Activated CD4-positive, alpha-beta T cell treated with anti-CD3 and anti-CD28 coated beads, Interleukin-2, amount 10 ng/mL, durations not matched to agents 7 days and 5 days (primary cell): ENCODE results near the gene ESR1. TPM values are rescaled to one million over a fixed set of nuclear protein-coding genes. Genes with fewer than 3 reads are reported as not detected.

Experiments
- CTCF ChIA-PET: fragments of 350-600 bp; sonication (Branson Sonifier 250); formaldehyde crosslinking; loops from one replicate; lab custom pipeline; 2021; ENCODE audit warnings: antibody characterized with exemption; lab: Charles Lee
- POLR2A ChIA-PET: fragments of 350-600 bp; sonication (Branson Sonifier 250); formaldehyde crosslinking; loops from one replicate; lab custom pipeline; 2021; ENCODE audit warnings: antibody characterized with exemption; lab: Charles Lee
- DNase-seq: peaks from one replicate; pipeline ENCODE4 v3.0.0-alpha.2; 2020
- H3K27ac Mint-ChIP-seq: one replicate; pipeline ENCODE4 v1.8.0; 2021; ENCODE audit warnings: mild to moderate bottlenecking, moderate library complexity, mixed read lengths
- H3K27me3 Mint-ChIP-seq: one replicate; pipeline ENCODE4 v1.8.0; 2021; ENCODE audit warnings: mixed read lengths
- H3K36me3 Mint-ChIP-seq: one replicate; pipeline ENCODE4 v1.8.0; 2021; ENCODE audit warnings: low read depth, mixed read lengths
- H3K4me1 Mint-ChIP-seq: one replicate; pipeline ENCODE4 v1.8.0; 2021; ENCODE audit warnings: mixed read lengths
- H3K4me3 Mint-ChIP-seq: one replicate; pipeline ENCODE4 v1.8.0; 2021; ENCODE audit warnings: mild to moderate bottlenecking, moderate library complexity, mixed read lengths
- H3K9me3 Mint-ChIP-seq: one replicate; pipeline ENCODE4 v1.8.0; 2021; ENCODE audit warnings: mixed read lengths
- total RNA-seq, 2 experiments: library from RNA; stranded (reverse); gene quantifications; one replicate each; pipeline ENCODE4 v1.2.3, GENCODE V29; 2021

Gene ESR1
- total RNA-seq, 2 experiments from 2014 or later: 1.00 to 2.2 TPM

DNA sequence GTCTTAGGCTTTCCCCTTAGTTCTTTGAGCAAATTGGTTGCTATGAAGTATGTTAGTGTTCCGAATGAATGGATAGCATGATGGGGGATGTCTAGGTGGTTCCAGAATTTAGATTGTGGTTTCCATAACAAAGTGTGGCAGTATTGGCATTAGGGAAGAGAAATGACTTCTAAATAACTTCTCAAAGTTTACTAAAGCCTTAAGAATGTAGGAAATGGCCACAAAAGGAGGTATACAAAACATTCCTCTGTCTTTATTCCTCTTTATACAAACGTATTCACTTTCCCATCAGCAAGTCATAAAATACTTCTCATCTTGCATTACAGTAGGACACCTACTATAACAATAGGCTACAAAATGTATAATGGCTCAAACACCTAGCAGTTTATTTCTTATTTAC lies 279.6 kb downstream of the ESR1 start:
- no peak overlapping the region for H3K27ac Mint-ChIP-seq
- ChIA-PET CTCF (no interaction called here), POLR2A (no interaction called here)
- DNase-seq: no peak
- no peak overlapping the region for H3K4me3 Mint-ChIP-seq
- peaks cover 5% of the 10 kb centered on the region for H3K27me3 Mint-ChIP-seq
- H3K4me1 Mint-ChIP-seq: no peaks in the 10 kb centered on the region
- H3K36me3 Mint-ChIP-seq: no peaks in the 10 kb centered on the region
- H3K9me3 Mint-ChIP-seq: peaks cover 4% of the 10 kb centered on the region

DNA sequence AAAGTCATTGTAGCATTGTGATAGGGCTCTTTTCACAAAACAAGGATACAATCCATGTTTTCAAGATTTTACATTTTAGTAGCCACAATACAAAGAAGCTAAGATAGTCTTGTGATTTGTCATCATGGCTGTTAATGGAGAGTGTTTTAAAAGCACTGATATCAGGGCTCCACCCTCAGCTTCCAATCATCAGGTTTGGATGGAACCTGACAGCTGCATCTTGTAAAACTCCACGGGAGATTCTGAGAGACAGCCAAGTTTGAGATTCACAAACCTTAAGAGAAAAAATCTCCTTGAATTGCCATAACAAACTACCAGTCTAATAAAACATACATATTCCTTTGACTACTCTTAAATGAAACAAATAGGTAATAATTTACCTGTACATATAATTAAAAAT lies 280.2 kb downstream of the ESR1 start:
- Mint-ChIP-seq H3K4me1 (no peaks in the 10 kb centered on the region), H3K36me3 (no peaks in the 10 kb centered on the region), H3K4me3 (no peak overlapping the region), H3K9me3 (no peaks in the 10 kb centered on the region), H3K27ac (no peak overlapping the region), H3K27me3 (peaks cover 5% of the 10 kb centered on the region)
- DNase-seq: no peak
- CTCF ChIA-PET: no interaction called here
- POLR2A ChIA-PET: no interaction called here

DNA sequence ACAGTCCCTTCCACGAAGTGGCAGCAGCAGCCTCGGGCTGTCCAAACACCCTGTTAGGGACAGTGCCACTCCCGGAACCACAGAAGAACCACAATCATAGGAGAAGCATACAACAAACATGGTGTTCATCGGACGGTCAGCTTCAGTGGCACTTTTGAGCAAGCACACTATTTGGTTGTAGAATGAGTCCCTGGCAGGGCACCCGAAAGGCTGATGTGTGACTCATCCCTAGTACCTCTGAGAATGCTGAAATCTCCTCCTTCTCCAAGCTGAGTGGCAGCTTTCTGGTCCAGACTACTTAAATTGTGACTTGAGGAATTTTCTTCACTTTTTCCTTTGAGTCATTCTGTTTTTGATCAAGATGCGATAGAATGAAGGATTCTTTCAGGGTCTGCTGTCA lies 282.5 kb downstream of the ESR1 start:
- ChIA-PET CTCF (interaction anchor here (1.1 kb wide), 1 partner anchor 10 kb away, joined by 3 read pairs; no protein-coding TSS in a partner anchor), POLR2A (no interaction called here)
- peaks cover 1% of the 10 kb centered on the region for H3K27me3 Mint-ChIP-seq
- H3K4me3 Mint-ChIP-seq: no peak overlapping the region
- H3K4me1 Mint-ChIP-seq: no peaks in the 10 kb centered on the region
- no peak overlapping the region for H3K27ac Mint-ChIP-seq
- no peaks in the 10 kb centered on the region for H3K36me3 Mint-ChIP-seq
- H3K9me3 Mint-ChIP-seq: no peaks in the 10 kb centered on the region
- DNase-seq: no peak

DNA sequence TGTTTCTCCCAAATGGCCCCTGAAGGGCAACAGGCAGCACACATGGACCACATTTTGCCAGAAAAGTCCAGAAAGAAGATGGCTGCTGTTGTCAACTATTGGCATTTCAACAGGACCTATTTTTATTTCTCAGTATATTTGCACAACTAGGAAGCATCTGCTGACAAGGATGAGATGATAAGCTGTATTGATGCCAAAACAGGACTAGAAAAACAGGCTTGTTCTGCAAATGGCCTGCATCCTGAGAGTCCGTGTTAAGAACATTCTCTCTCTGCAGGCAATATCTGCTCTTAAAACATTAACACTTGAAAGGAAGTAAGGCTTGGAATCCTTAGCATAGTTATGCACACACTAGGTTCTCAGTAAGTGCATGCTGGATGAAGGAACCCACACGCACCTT lies 283.7 kb downstream of the ESR1 start:
- Mint-ChIP-seq H3K4me1 (no peaks in the 10 kb centered on the region), H3K36me3 (no peaks in the 10 kb centered on the region), H3K4me3 (no peak overlapping the region), H3K9me3 (no peaks in the 10 kb centered on the region), H3K27ac (no peak overlapping the region), H3K27me3 (peaks cover 1% of the 10 kb centered on the region)
- CTCF ChIA-PET: no interaction called here
- no peak for DNase-seq
- POLR2A ChIA-PET: no interaction called here

DNA sequence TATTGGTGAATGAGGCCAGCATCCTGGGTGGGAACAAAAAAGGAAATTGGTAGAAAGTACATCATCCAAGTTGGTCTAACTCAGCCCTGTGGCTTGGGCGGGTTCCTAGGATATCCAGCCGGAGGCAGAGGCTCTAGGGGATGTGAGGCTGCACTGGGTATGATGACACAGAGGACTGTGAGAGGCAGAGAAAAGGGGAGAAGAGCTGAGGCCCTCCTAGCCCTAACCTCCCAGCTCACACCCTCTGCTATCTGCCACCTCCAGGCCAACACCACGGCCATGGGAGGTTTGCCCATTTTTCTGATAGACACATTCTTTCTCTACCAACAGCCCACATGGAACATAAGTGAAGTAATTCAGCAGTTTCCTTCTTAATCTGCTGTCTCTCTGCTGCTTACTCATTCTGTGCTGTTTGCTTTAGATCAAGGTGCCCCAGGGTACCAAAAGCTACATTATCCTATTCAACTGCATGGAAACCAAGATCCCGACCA lies 284.4 kb downstream of the ESR1 start:
- Mint-ChIP-seq H3K4me3 (no peak overlapping the region), H3K27me3 (peaks cover 1% of the 10 kb centered on the region), H3K27ac (no peak overlapping the region), H3K36me3 (no peaks in the 10 kb centered on the region), H3K4me1 (no peaks in the 10 kb centered on the region), H3K9me3 (no peaks in the 10 kb centered on the region)
- no peak for DNase-seq
- ChIA-PET CTCF (no interaction called here), POLR2A (no interaction called here)

DNA sequence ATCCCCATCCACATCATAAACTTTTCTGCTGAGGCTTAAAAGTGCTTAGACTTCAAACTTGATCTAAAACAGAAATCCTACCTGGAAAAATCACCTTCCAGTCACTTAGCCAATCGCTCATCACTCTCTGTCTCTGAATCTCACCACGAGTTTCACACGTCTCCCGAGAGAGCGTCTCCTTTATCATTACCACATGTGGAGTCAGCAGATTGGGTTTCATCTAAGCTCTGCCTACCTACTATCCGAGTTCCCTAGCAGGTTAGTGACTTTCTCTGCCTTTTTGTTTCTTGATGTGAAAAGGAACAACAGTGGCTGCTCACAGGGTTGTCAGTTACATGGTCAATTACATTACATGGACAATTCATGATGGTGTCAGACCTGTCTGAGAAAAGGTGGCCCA lies 286.2 kb downstream of the ESR1 start:
- H3K9me3 Mint-ChIP-seq: no peaks in the 10 kb centered on the region
- no peak overlapping the region for H3K27ac Mint-ChIP-seq
- ChIA-PET POLR2A (no interaction called here), CTCF (no interaction called here)
- no peak for DNase-seq
- no peak overlapping the region for H3K4me3 Mint-ChIP-seq
- no peaks in the 10 kb centered on the region for H3K4me1 Mint-ChIP-seq
- no peaks in the 10 kb centered on the region for H3K27me3 Mint-ChIP-seq
- H3K36me3 Mint-ChIP-seq: no peaks in the 10 kb centered on the region

DNA sequence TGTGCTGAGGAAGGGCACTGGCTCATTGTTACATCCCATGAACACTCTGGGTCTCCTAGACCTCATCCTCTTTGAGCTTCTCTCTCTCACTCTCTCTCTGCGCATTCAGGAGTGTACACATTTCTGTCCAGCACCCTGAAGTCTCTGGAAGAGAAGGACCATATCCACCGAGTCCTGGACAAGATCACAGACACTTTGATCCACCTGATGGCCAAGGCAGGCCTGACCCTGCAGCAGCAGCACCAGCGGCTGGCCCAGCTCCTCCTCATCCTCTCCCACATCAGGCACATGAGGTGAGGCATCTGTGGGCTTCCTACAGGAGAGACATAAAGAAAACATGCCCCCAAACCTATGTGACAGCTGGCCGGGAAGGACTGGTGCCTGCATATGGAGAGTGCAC lies 286.8 kb downstream of the ESR1 start:
- Mint-ChIP-seq H3K4me3 (no peak overlapping the region), H3K27me3 (no peaks in the 10 kb centered on the region), H3K36me3 (no peaks in the 10 kb centered on the region), H3K27ac (no peak overlapping the region), H3K4me1 (no peaks in the 10 kb centered on the region), H3K9me3 (no peaks in the 10 kb centered on the region)
- CTCF ChIA-PET: no interaction called here
- DNase-seq: no peak
- POLR2A ChIA-PET: no interaction called here

DNA sequence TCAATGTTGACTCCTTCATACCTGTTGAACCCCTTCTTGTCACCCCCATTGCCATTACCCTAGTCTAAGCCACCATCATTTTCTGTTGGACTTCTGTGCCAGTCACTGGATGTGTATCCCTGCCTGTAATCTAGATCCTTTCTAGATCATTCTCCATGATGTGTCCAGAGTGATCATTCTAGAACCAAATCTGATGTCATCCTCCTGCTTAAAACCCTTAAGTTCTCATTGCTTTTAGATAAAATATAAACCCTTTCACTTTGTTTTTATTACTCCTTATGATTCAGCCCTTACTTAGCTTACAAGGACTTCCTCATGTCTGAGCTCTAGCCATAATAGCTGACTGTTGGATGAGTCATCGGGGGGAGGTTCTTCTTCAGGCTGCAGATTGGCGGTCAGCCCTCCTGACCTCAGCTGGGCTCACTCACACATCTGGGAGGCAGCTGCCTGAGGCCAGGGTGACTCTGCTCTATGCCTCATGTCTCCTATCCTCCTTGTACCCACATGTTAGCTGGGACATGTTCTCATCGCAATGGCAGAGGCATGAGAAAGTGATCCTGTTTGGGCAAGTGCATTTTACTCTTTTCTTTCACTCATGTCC lies 287.6 kb downstream of the ESR1 start:
- Mint-ChIP-seq H3K27ac (no peak overlapping the region), H3K9me3 (no peaks in the 10 kb centered on the region), H3K4me1 (no peaks in the 10 kb centered on the region), H3K4me3 (no peak overlapping the region), H3K27me3 (no peaks in the 10 kb centered on the region), H3K36me3 (no peaks in the 10 kb centered on the region)
- no peak for DNase-seq
- CTCF ChIA-PET: no interaction called here
- POLR2A ChIA-PET: no interaction called here

DNA sequence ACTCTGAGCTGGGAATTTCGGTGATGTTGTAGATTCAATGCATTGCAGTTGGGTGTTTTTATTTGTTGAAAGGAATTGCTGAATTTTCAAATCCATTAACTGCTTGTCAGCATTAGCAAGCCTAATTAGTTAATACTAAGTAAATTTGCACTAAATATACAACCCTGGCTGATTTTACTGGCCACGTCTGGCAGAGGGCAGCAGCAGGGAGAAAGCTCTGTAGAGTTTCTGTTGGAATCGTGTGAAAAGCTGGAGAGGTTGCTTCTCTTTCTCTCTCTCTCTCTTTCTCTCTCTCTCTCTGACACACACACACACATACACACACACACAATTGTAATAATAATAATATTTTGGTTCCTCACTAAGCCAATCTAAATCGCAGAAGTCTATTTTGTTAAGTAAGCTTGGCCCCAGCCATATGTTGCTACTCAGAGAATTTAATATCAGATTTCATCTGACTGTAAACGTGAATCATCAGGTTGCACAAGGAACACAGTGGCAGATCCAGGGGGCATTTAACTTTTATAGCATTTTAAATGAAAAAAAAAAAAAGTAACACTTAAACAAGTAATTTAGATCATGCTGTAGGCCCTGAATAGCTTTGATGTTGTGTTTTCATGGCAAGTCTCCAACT lies 289.5 kb downstream of the ESR1 start:
- H3K36me3 Mint-ChIP-seq: no peaks in the 10 kb centered on the region
- CTCF ChIA-PET: no interaction called here
- H3K4me3 Mint-ChIP-seq: no peak overlapping the region
- no peaks in the 10 kb centered on the region for H3K27me3 Mint-ChIP-seq
- POLR2A ChIA-PET: no interaction called here
- no peak for DNase-seq
- H3K4me1 Mint-ChIP-seq: no peaks in the 10 kb centered on the region
- H3K9me3 Mint-ChIP-seq: no peaks in the 10 kb centered on the region
- H3K27ac Mint-ChIP-seq: no peak overlapping the region

DNA sequence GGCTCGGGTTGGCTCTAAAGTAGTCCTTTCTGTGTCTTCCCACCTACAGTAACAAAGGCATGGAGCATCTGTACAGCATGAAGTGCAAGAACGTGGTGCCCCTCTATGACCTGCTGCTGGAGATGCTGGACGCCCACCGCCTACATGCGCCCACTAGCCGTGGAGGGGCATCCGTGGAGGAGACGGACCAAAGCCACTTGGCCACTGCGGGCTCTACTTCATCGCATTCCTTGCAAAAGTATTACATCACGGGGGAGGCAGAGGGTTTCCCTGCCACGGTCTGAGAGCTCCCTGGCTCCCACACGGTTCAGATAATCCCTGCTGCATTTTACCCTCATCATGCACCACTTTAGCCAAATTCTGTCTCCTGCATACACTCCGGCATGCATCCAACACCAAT lies 291.2 kb downstream of the ESR1 start:
- H3K36me3 Mint-ChIP-seq: no peaks in the 10 kb centered on the region

DNA sequence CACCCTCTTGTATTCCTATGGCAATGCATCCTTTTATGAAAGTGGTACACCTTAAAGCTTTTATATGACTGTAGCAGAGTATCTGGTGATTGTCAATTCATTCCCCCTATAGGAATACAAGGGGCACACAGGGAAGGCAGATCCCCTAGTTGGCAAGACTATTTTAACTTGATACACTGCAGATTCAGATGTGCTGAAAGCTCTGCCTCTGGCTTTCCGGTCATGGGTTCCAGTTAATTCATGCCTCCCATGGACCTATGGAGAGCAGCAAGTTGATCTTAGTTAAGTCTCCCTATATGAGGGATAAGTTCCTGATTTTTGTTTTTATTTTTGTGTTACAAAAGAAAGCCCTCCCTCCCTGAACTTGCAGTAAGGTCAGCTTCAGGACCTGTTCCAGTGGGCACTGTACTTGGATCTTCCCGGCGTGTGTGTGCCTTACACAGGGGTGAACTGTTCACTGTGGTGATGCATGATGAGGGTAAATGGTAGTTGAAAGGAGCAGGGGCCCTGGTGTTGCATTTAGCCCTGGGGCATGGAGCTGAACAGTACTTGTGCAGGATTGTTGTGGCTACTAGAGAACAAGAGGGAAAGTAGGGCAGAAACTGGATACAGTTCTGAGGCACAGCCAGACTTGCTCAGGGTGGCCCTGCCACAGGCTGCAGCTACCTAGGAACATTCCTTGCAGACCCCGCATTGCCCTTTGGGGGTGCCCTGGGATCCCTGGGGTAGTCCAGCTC lies 292.1 kb downstream of the ESR1 start:
- H3K9me3 Mint-ChIP-seq: no peaks in the 10 kb centered on the region
- no peak overlapping the region for H3K4me3 Mint-ChIP-seq
- H3K27ac Mint-ChIP-seq: no peak overlapping the region
- H3K27me3 Mint-ChIP-seq: no peaks in the 10 kb centered on the region
- CTCF ChIA-PET: interaction anchor here (0.7 to 1.5 kb wide), 3 partner anchors 9 to 409 kb away, joined by 3 read pairs; no protein-coding TSS in a partner anchor
- POLR2A ChIA-PET: no interaction called here
- H3K4me1 Mint-ChIP-seq: no peaks in the 10 kb centered on the region
- no peak for DNase-seq
- no peaks in the 10 kb centered on the region for H3K36me3 Mint-ChIP-seq

More for the DNA sequence above, 291.2 kb downstream of the ESR1 start:
- POLR2A ChIA-PET: no interaction called here
- CTCF ChIA-PET: interaction anchor here (1.5 kb wide), 1 partner anchor 8 kb away, joined by 3 read pairs; no protein-coding TSS in a partner anchor
- Mint-ChIP-seq H3K27ac (no peak overlapping the region), H3K27me3 (no peaks in the 10 kb centered on the region), H3K4me3 (no peak overlapping the region), H3K9me3 (no peaks in the 10 kb centered on the region), H3K4me1 (no peaks in the 10 kb centered on the region)
- DNase-seq: no peak

DNA sequence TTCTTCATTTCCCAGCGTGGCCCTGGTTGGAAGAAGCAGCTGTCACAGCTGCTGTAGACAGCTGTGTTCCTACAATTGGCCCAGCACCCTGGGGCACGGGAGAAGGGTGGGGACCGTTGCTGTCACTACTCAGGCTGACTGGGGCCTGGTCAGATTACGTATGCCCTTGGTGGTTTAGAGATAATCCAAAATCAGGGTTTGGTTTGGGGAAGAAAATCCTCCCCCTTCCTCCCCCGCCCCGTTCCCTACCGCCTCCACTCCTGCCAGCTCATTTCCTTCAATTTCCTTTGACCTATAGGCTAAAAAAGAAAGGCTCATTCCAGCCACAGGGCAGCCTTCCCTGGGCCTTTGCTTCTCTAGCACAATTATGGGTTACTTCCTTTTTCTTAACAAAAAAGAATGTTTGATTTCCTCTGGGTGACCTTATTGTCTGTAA lies 292.7 kb downstream of the ESR1 start:
- H3K27me3 Mint-ChIP-seq: no peaks in the 10 kb centered on the region
- DNase-seq: no peak
- H3K9me3 Mint-ChIP-seq: no peaks in the 10 kb centered on the region
- H3K4me1 Mint-ChIP-seq: no peaks in the 10 kb centered on the region
- POLR2A ChIA-PET: no interaction called here
- H3K36me3 Mint-ChIP-seq: no peaks in the 10 kb centered on the region
- CTCF ChIA-PET: interaction anchor here (1.1 to 1.5 kb wide), 2 partner anchors 10 to 30 kb away, joined by 3 read pairs; no protein-coding TSS in a partner anchor
- no peak overlapping the region for H3K4me3 Mint-ChIP-seq
- H3K27ac Mint-ChIP-seq: no peak overlapping the region

DNA sequence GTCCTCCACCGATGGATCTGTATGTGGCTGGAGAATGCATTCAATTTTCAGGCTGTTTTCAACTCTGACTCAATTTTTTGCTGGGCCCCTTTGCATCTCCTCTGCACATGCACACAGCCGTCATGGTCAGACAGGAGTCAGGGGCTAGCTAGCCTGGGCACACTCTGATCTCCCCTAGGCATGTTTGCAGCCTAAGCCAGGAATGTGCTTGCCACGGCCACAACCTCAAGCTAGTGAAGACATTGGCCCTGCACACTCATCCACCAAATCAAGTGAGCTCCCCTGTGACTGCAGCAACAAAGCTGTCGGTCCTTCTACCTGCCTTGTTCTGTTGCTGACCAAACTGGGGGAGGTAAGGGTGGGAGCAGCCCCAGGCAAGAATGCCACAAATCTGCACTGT lies 300.5 kb downstream of the ESR1 start:
- Mint-ChIP-seq H3K4me3 (no peak overlapping the region), H3K9me3 (no peaks in the 10 kb centered on the region), H3K36me3 (no peaks in the 10 kb centered on the region), H3K4me1 (peaks cover 4% of the 10 kb centered on the region), H3K27me3 (peaks cover 4% of the 10 kb centered on the region), H3K27ac (no peak overlapping the region)
- ChIA-PET CTCF (no interaction called here), POLR2A (no interaction called here)
- DNase-seq: no peak
